NCI-H1694 (cell line): Measurements from ENCODE around the gene CACNA1H.
"Not testable (repeated sequence)": the region's sequence is repeated elsewhere in the genome, so short reads cannot be mapped to it uniquely, and the experiment has no call there.

Experiments used
- DNase-seq: peaks from one replicate; lab custom pipeline; 2025; lab: John Stamatoyannopoulos, UW

Gene CACNA1H

GRCh38 chr16:1175566-1176279 lies 22.8 kb downstream of the CACNA1H start:
- no peak for DNase-seq

DNA sequence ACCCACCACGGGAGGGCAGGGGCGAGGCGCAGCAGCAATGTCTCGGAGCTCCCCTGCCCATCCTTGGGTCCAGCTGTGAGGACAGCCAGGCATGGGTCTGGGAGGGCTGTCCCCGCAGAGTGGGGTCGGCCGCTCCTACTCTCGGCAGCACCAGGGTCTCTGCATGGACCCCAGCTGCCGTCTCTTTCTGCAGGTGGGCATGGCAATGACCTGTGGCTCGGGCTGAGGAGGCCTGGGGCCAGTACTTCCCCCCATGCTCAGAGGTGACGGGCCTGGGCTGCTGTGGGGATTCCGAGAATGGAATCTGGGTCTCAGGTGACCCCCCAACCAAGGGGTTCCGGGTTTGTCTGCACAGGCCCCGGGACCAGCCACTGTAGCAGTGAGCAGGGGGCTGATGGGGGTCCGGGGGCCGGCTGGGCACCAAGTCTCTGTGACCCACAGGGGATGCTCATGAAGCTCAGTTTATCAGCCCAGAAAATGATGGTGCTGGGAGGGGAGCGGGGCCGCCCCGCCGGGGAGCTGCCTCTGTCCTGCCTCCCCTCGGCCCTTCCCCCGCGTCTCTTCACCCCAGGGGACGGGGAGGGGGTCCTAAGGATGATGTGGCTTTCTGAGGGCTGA lies 23.5 kb downstream of the CACNA1H start:
- DNase-seq = no peak

- no peak for DNase-seq
Measured at GRCh38 chr16:1177053-1177452, 24.1 kb downstream of the CACNA1H start.

DNA sequence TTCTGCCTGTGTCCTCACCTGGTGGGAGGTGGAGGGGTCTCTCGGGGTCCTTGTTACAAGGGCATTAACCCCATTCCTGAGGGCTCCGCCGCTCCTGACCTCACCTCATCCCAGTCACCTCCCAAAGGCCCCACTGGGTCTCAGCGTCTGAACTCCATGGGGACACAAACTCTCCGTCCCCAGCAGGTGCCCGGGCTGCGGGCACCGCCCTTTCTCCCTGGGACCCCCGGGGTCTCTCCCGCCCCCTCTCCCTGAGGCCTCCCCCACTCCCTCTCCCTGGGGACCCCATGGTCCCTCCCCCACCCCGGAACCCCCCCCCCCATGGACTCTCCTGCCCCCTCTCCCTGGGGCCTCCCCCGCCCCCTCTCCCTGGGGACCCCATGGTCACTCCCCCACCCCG lies 24.8 kb downstream of the CACNA1H start:
- no peak for DNase-seq

DNA sequence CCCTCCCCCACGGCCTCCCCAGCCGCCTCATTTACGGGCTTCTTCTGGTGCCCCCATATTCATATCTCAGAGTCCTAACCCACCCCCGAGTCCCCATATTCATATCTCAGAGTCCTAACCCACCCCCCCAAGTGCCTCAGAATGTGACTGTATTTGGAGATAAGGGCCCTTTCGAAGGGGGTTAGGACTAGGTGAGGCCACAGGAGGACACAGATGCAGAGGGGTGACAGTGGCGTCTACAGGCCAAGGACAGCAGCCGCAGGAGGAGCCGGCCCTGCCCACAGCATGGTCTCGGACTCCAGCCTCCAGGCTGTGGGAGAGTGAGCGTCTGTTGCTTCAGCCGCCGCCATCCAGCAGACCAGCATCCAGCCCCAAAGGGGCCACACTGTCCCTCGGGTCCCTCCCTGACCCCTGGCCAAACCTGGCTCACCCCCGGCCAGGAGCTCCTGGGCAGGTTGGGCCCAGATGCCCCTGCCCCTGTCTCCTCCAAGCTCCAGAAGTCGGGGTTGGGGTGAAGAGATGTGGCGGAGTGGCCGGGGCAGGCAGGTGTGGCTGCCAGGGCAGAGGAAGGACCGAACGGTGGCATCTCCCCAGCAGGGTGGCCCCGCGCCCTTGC lies 25.5 kb downstream of the CACNA1H start:
- DNase-seq = no peak

DNA sequence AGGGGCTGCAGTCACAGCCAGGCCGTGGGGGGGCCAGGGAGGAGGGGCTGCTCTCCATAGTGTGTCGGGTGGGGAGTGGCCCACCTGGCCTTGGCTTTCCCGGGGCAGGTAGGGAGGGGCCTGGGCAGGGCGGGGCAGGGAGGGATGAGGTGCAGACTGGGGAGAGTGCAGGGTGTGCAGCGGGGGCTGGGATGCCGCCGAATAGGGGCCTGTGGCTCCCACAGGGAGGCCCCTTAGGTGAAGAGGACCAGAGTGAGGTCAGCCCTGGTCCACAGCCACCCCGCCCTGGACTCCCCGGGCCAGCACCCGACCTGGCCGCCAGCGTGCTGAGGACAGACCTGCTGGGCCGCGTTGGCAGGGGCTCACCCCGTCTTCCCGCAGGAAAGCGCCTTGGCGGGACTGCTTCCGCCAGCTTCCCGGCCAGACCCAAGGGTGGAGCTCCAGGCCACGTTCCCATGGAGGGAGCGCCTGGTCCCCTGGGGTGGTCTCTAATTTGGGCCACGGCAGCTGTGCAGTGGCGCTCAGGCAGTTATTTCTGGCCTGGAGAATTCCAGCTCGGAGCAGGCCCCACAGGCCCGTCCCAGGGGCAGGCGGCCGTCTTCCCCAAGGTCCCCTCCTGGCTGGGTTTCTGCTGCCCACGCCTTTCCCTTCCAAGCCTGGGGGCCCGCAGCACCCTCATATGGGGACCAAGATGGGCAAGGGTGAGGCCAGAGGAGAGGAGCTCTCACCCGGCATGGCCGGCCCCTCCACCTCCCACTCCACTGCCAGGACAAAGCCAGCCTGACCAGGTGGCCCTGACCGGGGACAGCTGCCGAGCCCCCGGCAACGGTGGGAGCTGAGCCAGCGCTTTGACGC lies 27.9 kb downstream of the CACNA1H start:
- no peak for DNase-seq

DNA sequence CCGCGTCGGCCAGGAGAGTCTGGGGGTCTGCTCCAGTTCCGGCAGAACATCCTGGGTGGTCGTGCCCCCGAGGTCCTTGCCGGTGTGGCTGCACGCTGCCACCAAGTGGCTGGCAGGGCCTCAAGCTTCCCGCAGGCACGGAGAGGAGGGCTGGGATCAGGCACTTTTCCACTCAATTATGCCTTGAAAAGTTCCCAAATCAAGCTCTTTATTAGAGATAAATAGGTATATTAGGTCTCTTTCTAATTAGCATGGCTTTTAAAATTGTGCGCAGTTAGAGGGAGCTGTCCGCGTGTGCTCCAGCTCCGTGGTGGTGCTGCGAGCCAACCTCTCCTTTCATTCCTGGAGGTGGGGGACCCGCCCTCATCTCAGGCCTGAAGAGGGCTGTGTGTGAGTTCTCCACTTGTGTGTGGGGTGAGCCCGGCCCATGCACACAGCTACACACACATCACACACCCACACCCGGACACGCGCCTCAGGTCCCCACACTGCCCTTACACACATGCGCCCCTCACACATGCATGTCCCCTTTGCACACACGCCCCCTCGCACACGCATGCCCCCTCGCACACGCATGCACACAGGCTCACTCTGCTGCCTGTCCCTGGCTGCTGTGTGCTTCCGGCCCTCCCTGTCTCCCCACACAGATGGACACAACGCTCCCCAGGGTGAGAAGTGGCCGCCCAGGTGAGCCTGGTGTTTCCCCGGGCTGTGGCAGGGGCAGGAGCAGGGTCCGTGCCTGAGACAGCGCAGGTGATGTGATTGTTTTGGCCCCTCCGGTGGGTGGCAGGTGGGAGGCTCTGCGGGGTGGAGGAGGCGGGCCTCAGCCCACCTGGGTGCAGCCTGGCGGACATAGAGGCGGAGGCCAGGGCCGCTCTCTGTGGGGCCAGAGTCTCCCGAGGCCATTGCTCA lies 28.8 kb downstream of the CACNA1H start:
- no peak for DNase-seq

- no peak for DNase-seq
Measured at GRCh38 chr16:1182316-1182671, 29.4 kb downstream of the CACNA1H start.

DNA sequence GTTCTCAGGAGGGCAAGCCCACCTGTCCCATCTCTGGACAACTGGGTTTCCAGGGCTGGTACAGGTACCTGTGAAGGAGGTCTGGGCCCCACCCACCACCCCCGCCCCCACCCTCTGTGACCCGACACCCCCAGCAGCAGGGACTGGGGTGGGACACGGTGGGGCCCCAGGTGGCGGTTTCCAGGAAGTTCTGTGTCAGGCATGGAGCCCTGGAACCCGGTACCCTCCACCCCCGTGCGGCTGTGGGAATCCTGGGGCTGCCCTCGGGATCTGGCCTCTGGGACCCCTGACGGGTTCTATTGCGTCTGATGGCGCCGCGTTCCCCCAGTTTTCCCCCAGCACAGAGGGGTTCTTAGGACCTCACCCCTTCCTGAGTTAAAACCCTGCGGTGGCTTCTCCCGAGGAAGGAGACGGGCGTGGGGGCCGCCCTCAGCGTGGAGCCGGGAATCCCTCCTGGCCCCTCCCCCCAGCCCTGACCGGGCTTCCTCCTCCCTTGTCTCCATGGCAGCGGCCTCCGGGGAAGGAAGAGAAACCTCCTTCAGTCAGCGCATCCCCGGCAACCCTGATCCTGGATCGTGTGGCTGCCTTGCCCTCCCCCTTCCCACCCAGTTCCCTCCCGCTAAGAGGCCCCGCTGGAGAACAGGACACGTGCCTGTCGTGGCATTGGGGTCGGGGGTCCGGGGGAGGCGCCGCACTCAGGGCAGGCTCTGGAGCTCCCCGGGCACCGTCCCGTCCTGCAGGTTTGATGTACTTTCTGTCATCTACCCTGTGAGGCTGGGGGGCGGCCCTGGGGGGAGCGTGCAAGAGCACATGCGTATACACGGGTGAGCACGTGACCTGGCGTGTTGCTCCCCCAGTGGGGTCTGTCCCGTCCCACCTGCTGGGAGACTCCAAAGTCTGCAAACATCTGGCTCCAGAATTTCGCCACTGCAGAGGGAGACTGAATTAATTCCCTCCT lies 30.3 kb downstream of the CACNA1H start:
- DNase-seq = no peak

GRCh38 chr16:1184156-1184868 lies 31.4 kb downstream of the CACNA1H start:
- DNase-seq = no peak

GRCh38 chr16:1184980-1185379 lies 32.1 kb downstream of the CACNA1H start:
- no peak for DNase-seq

- not testable (repeated sequence) for DNase-seq
Measured at GRCh38 chr16:1185460-1186207, 32.7 kb downstream of the CACNA1H start.

- DNase-seq = no peak
Measured at GRCh38 chr16:1188432-1189189, 35.7 kb downstream of the CACNA1H start.

GRCh38 chr16:1189455-1189854 lies 36.5 kb downstream of the CACNA1H start:
- DNase-seq = no peak

GRCh38 chr16:1190789-1191188 lies 37.9 kb downstream of the CACNA1H start:
- not testable (repeated sequence) for DNase-seq

DNA sequence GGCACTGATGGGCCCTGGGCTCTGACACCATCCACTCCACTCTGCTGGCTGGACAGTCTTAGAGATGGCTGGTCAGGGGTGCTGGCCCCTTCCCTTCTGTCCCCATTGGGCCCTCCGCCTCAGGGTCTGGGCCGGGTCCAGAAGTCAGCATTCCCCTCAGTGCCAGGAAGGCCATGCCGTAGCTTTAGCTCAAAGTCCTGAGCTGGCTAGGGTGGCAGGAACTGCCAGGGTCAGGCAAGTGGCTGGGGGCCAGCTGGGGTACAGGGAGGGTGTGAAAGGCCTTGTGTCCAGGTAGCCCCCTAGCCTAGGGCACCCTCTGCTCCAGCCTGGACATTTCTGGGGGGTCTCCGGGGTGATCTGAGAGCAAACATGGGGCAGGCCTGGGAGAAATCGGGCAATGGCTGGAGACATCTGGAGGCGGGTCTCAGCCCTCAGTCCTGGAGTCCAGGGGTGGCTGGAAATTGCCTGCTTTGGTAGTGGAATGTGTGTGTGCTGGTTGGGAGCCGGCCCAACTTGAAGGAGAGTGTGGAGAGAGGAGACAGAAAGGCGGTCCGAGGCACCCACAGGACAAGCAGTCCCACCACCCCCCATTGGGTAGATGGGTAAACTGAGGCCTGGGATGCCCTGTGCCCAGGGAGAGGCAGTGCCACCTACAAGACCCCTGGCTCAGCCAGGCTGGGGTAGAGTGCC lies 39.6 kb downstream of the CACNA1H start:
- no peak for DNase-seq

DNA sequence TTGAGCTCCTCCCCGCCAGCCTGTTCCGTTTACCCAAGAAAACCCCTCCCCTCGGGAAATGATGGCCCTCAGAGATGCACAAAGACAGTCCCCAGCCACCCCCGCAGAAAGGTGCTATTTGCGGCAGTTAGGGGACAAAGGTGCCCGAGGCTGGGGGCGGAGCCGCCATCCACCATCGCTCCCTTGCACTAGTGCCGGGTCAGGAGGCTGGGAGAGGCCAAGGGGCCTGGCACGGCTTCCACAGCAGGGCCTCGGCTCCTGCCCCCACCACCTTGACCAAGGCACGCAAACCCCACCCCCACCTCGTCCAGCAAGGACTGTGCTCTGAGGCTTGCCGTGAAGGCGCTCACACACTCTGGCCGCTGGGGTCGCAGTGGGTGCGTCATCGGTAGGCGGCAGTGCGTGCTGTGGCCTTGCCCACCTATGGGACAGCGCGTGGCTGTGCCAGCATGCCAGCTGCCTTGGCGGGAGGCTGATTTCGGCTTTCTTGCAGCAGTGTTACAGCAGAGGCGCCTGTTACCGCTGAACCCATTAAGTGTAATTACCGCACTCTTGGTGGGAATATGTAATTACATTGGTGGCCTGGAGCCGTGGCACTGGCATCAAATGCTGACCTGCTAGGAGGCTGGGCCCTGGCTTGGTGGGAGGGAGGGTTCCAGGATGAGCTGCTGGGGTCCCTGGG lies 40.4 kb downstream of the CACNA1H start:
- DNase-seq = peak; percentile 20
